HuH-7 (cell line): ENCODE data around the gene EPOP.

Experiments
- DNase-seq: peaks from one replicate; pipeline ENCODE4 v3.0.0; 2011; ENCODE audit warnings: low spot score

The EPOP gene

GRCh38 chr17:38705803-38706504 is 31.2 kb upstream of the EPOP start:
- DNase-seq, result peak; percentile 44

GRCh38 chr17:38705523-38705802 is 30.7 kb upstream of the EPOP start:
- DNase-seq, result no peak

- DNase-seq, result no peak
Observed at GRCh38 chr17:38704606-38705522, 30.1 kb upstream of the EPOP start, which contains the start of gene MLLT6. TSS of gene MLLT6 (plus strand) at chr17:38705273. CDS start at chr17:38705633, 360 bp downstream.

- DNase-seq, result peak; percentile 91
Observed at GRCh38 chr17:38703742-38704605, 29.2 kb upstream of the EPOP start.

GRCh38 chr17:38702916-38703741 is 28.4 kb upstream of the EPOP start:
- DNase-seq, result no peak

- DNase-seq, result peak; percentile 79
Observed at GRCh38 chr17:38702166-38702915, 27.6 kb upstream of the EPOP start.

- no peak for DNase-seq
Observed at GRCh38 chr17:38701504-38702165, 26.9 kb upstream of the EPOP start.

- DNase-seq, result no peak
Observed at GRCh38 chr17:38698760-38699159, 24.0 kb upstream of the EPOP start.

- no peak for DNase-seq
Observed at GRCh38 chr17:38697061-38697820, 22.5 kb upstream of the EPOP start.

GRCh38 chr17:38693700-38694329 is 19.1 kb upstream of the EPOP start:
- DNase-seq, result no peak

- no peak for DNase-seq
Observed at GRCh38 chr17:38691154-38691553, 16.4 kb upstream of the EPOP start.

GRCh38 chr17:38690386-38690785 is 15.6 kb upstream of the EPOP start:
- DNase-seq, result no peak

GRCh38 chr17:38687286-38687685 is 12.5 kb upstream of the EPOP start:
- no peak for DNase-seq

- no peak for DNase-seq
Observed at GRCh38 chr17:38685491-38685890, 10.7 kb upstream of the EPOP start.

- DNase-seq, result no peak
Observed at GRCh38 chr17:38681096-38681495, 6.3 kb upstream of the EPOP start.

GRCh38 chr17:38677819-38678218 is 3.1 kb upstream of the EPOP start:
- no peak for DNase-seq

- peak; percentile 82 for DNase-seq
Observed at GRCh38 chr17:38676706-38677504, 2.1 kb upstream of the EPOP start.
